Right renal pelvis (tissue), 4 donors: ENCODE data around the gene RHBDL1. TPM values are rescaled to one million over a fixed set of nuclear protein-coding genes. Genes with fewer than 3 reads are reported as not detected.

ENCODE experiments used
- polyA plus RNA-seq, 4 donors: library from polyadenylated mRNA; unstranded; fragments of 120-200 nt; gene quantifications; one replicate each; pipeline ENCODE4 v1.2.1, GENCODE V29; 2013; ENCODE audit not compliant: insufficient read length in 4 of 4

The RHBDL1 gene
- polyA plus RNA-seq, 4 donors, result 0.91 to 2.7 (median 1.8) TPM

Other genes with a start within 250 kb of the RHBDL1 start
- gene CAPN15, start 148.0 kb upstream of the RHBDL1 start, polyA plus RNA-seq, result 10 to 100 TPM; 23.1 to 35.7 (median 26.3) TPM
- gene PRR35, start 115.3 kb upstream of the RHBDL1 start, polyA plus RNA-seq, result 10 to 100 TPM; 10.5 to 18.4 (median 11.0) TPM
- 1 to 10 TPM; 7.2 to 9.9 (median 8.0) TPM for gene NHLRC4, start 108.7 kb upstream of the RHBDL1 start, polyA plus RNA-seq
- 10 to 100 TPM; 54.7 to 75.4 (median 65.0) TPM for gene PIGQ, start 105.7 kb upstream of the RHBDL1 start, polyA plus RNA-seq
- gene RAB40C, start 85.6 kb upstream of the RHBDL1 start, polyA plus RNA-seq, result 10 to 100 TPM; 17.1 to 28.6 (median 19.9) TPM
- 1 to 10 TPM; 1.4 to 2.8 (median 1.7) TPM for gene WFIKKN1, start 44.7 kb upstream of the RHBDL1 start, polyA plus RNA-seq
- 10 to 100 TPM; 46.8 to 75.5 (median 51.3) TPM for gene METTL26, start 39.4 kb upstream of the RHBDL1 start, polyA plus RNA-seq
- gene MCRIP2, start 33.8 kb upstream of the RHBDL1 start, polyA plus RNA-seq, result 10 to 100 TPM; 15.4 to 28.0 (median 17.3) TPM
- gene WDR90, start 26.3 kb upstream of the RHBDL1 start, polyA plus RNA-seq, result 10 to 100 TPM; 28.1 to 49.7 (median 37.7) TPM
- gene RHOT2, start 7.5 kb upstream of the RHBDL1 start, polyA plus RNA-seq, result 100 to 1,000 TPM in 1 of 4 donors, 10 to 100 TPM in 3; 70.5 to 111 (median 77.6) TPM
- 100 to 1,000 TPM in 3 of 4 donors, 10 to 100 TPM in 1; 93.2 to 138 (median 122) TPM for gene STUB1, start 4.7 kb downstream of the RHBDL1 start, polyA plus RNA-seq
- 10 to 100 TPM; 64.4 to 85.4 (median 66.1) TPM for gene JMJD8, start 8.7 kb downstream of the RHBDL1 start, polyA plus RNA-seq
- gene WDR24, start 14.7 kb downstream of the RHBDL1 start, polyA plus RNA-seq, result 10 to 100 TPM in 3 of 4 donors, 1 to 10 TPM in 1; 10.0 to 14.0 (median 10.8) TPM
- gene FBXL16, start 30.1 kb downstream of the RHBDL1 start, polyA plus RNA-seq, result 1 to 10 TPM in 3 of 4 donors, under 1 TPM in 1; 0.79 to 1.8 (median 1.2) TPM
- gene METRN, start 39.4 kb downstream of the RHBDL1 start, polyA plus RNA-seq, result 10 to 100 TPM in 1 of 4 donors, 1 to 10 TPM in 3; 5.8 to 17.0 (median 9.3) TPM
- gene ANTKMT, start 45.5 kb downstream of the RHBDL1 start, polyA plus RNA-seq, result 10 to 100 TPM; 13.5 to 27.8 (median 14.4) TPM
- gene CCDC78, start 50.8 kb downstream of the RHBDL1 start, polyA plus RNA-seq, result 1 to 10 TPM; 1.1 to 3.6 (median 1.8) TPM
- gene HAGHL, start 51.4 kb downstream of the RHBDL1 start, polyA plus RNA-seq, result 1 to 10 TPM; 3.1 to 7.3 (median 3.2) TPM
- 10 to 100 TPM; 21.0 to 28.5 (median 25.2) TPM for gene CIAO3, start 65.3 kb downstream of the RHBDL1 start, polyA plus RNA-seq
- gene MSLN, start 85.1 kb downstream of the RHBDL1 start, polyA plus RNA-seq, result 10 to 100 TPM; 11.4 to 33.7 (median 22.2) TPM
- gene RPUSD1, start 112.7 kb downstream of the RHBDL1 start, polyA plus RNA-seq, result 10 to 100 TPM; 10.6 to 21.7 (median 12.0) TPM
- 10 to 100 TPM; 23.3 to 33.3 (median 25.9) TPM for gene CHTF18, start 112.9 kb downstream of the RHBDL1 start, polyA plus RNA-seq
- gene GNG13, start 125.1 kb downstream of the RHBDL1 start, polyA plus RNA-seq, result under 1 TPM in 3 of 4 donors, not detected in 1; 0.18 to 0.37 (median 0.36) TPM